GM21576 (cell line): ENCODE data around the gene CIAO3.
"Not testable (repeated sequence)": the region's sequence is repeated elsewhere in the genome, so short reads cannot be mapped to it uniquely, and the experiment has no call there.

Source experiments
- ATAC-seq: cut with Tn5 transposase; IDR thresholded peaks from one replicate; pipeline ENCODE4 v1.9.1; 2021; ENCODE audit warnings: mild to moderate bottlenecking, moderate library complexity; ENCODE audit not compliant: unreplicated experiment

Gene CIAO3

GRCh38 chr16:725041-725376 is 15.8 kb downstream of the CIAO3 start:
- no peak for ATAC-seq

GRCh38 chr16:724188-725040 is 16.4 kb downstream of the CIAO3 start:
- no peak for ATAC-seq

DNA sequence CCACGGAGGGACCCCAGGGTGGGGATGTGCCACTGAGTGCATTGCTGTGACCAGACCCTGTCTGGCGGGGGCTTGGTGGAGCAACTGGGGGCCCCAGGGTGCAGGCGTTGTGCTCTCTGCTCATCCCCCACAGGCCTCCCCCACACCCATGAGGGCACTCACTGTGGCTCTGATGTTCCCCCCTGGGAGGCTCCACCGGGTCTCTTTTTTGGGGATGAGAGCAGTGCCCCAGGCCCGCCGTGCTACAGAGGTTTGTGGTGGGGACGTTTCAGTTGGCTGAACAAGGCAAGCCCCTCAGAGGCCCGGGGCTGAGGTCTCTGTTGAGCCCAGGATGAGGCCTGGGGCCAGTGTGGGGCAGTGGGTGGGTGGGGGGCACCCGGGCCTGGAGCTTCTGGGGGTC is 17.1 kb downstream of the CIAO3 start:
- ATAC-seq = no peak

DNA sequence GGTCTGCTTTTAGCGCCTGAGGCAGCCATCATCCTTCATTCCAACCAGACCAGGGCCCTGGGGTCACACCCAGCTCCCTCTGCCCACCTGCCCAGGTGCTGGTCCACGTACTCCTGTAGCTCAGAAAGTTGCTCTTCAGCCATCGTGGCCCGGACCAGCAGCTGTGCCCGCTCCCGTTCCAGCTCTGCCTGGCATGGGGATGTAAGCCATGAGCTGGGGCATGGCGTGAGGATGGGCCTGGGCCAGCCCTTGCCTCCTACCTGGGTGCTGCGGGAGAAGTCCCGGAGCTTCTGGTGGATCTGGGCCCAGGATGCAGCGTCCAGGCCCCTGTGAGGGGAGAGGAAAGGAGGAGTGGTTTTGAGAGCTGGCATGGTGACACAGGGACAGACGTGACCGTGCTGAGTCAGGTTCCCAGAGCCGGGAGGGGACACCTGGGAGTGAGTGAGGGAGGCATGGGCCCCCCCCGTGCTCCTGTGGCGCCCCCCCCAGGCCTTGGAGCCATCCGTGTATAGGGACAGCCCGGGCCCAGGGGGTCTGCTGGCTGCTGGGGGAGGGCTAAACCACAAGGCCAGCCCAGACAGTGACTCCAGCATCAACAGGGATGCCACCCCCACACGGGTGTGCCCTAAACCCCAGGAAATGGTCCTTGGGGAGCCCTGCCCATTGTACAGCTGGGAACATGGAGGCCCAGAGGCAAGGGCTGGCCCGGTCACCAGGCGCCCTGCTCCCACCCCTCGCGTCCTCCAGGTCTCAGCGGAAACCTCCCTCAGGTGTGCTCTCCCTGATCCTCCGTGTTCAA is 17.8 kb downstream of the CIAO3 start:
- ATAC-seq = no peak

- no peak for ATAC-seq
Observed at GRCh38 chr16:721765-722540, 18.8 kb downstream of the CIAO3 start.

DNA sequence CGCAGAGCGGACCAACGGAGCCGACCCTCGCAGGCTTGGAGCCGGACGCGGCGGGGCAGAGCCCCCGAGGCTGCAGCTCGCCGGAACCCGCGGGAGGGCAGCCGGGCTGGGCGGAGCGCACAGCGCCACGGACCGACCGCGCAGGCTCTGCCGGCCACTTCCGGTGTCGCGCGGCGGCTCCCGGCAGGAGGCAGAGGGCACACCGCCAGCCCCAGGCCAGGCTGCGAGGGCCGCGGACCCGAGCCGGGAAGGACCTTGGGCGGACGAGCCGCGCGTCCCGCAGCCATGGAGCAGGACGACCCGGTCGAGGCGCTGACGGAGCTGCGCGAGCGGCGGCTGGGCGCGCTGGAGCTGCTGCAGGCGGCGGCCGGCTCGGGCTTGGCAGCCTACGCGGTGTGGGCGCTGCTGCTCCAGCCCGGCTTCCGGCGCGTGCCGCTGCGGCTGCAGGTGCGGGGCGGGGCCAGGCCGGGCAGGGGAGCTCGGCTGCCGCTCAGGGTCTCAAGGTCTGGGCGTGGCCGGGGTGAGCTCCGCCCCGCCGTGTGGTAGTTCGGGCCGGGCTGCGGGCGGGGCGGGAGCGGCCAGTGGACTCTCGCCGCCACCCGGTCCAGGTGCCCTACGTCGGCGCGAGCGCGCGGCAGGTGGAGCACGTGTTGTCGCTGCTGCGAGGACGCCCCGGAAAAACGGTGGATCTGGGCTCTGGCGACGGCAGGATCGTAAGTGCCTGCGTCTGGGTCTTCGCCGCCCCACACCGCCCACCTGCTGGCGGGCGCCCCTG is 19.6 kb downstream of the CIAO3 start, which contains the start of gene ANTKMT:
TSS of gene ANTKMT (plus strand) at position 157 of the 775 bp plus-strand sequence. CDS start at position 286, 129 bp downstream.
- ATAC-seq = peak; percentile 54

GRCh38 chr16:720447-720989 is 20.3 kb downstream of the CIAO3 start:
- ATAC-seq = peak; percentile 26

- no peak for ATAC-seq
Observed at GRCh38 chr16:719815-720446, 20.9 kb downstream of the CIAO3 start.

DNA sequence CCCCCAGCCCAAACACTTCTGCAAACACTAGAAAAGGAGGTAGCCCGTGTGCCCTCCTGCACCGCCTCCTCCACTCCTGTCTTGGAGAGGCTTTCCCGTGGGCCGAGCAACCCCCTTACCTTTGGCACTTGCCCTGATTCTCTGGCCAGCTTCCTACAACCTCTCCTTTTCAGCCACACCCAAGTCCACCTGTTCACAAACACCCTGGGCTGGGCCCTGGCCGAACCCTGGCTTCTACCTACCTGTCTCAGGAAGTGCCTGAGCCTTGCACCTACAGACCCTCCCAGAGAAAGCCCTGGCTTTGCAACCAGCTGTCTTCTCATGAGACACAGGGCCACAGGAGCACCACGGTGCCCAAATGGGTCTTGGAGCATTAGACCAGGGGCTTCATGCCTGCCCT is 21.9 kb downstream of the CIAO3 start:
- no peak for ATAC-seq

DNA sequence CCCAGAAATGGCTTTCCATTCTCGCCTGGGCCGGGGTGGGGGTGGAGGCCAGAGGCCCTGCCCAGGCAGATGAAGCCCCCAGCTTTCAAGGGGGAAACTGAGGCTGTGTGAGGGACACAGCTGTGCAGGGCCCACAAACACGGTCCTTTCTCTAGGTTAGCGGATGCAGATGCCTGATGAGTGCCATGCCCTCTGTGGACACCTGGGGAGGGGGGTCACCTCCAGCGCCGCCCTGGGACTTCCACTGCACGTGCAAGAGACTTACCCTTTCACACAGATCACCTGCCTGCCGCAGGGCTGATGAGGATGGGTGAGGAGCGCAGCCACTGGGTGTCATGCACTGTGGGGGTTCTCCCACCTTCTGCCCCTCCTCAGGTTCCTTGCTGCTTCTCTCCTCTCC is 22.4 kb downstream of the CIAO3 start:
- ATAC-seq = no peak

DNA sequence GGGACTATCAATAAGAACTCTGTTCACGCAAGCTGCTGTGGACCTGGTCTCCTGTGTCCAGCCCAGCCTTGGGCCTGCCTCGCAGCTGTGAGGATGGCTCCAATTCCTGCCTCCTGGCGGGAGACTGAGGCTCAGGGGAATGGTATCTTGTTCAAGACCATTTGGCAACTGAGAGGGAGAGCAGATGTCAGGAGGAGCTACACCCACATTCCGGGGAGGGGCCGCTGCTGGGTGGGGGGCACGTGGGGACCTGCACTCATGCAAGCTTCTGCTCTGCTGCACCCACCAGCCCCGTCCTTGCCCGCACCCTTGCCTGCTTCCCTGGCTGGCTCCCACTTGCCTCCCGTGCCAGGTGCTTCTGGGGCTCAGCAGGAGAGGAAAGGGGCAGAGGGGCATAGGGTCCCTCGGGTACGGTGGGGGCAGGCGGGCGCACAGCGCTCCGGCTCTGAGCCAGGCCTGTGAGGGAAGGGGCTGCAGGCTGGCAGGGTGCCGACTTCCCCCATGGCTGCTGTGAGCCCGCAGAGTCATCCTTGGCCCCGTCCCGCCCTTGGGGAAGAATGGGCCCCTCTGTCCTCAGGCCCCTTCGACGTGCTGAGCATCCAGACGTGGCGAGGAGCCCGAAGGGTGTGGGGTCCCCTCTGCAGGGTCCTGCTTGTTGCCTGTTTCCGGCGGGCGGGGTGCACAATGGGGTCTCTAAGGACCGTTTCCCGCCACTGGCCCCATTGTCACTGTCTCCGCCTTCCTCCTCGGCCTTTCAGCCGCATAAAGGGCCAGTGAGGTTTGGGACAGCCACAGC is 23.1 kb downstream of the CIAO3 start:
- no peak for ATAC-seq

- ATAC-seq = no peak
Observed at GRCh38 chr16:716768-717325, 23.9 kb downstream of the CIAO3 start.

GRCh38 chr16:716200-716568 is 24.6 kb downstream of the CIAO3 start:
- ATAC-seq = no peak

- peak; percentile 12 for ATAC-seq
Observed at GRCh38 chr16:715477-716199, 25.2 kb downstream of the CIAO3 start.

- peak; percentile 55 for ATAC-seq
Observed at GRCh38 chr16:714558-715476, 26.0 kb downstream of the CIAO3 start, which contains the start of gene METRN. TSS of gene METRN (plus strand) at chr16:715118. CDS start at chr16:715290, 172 bp downstream.

DNA sequence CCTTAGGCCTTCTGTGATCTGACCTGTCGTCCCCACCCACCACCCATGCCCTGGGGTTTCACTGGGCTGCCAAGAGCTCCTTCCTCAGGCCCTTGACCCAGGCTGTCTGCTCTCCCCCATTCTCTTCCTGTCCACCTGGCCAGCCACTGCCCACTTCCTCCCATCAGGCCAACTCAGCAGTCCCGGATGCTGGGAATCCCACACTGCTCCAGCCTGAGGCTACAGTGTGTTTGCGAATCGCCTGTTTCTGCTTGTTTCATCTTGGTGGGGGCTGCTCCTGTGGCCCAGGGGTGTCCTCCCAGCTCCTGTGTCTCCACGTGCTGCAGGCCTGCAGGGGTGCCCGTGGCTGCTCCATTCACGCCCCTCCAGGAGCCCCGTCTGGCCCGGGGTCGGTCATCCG is 26.7 kb downstream of the CIAO3 start:
- no peak for ATAC-seq

DNA sequence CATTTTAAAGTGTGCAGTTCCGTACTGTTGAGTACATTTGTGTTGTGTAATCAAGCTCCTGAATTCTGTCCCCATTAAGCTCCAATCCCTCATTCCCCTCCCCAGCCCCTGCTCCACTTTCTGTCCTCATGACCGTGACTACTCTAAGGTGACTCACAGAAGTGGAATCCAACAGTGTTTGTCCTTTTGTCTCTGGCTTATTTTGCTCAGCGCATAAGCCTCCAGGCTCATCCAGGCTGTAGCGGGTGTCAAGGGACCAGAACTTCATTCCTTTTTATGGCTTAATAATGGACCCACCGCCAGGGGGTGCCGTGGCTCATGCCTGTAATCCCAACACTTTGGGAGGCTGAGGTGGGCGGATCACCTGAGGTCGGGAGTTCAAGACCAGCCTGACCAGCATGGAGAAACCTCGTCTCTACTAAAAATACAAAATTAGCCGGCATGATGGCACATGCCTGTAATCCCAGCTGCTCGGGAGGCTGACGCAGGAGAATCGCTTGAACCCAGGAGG is 28.0 kb downstream of the CIAO3 start:
- ATAC-seq = not testable (repeated sequence)
